GM12875 (cell line): ENCODE results near the gene BCL2L2.

Experiments
- H3K4me3 ChIP-seq: one replicate; pipeline ENCODE4 v1.5.1; 2011; ENCODE audit warnings: low read depth, low read length, control low read depth
- CTCF ChIP-seq: IDR thresholded peaks from 2 replicates; pipeline ENCODE4 v1.5.1; 2011; ENCODE audit warnings: low read depth, mild to moderate bottlenecking, control low read depth, inconsistent platforms, low read length, moderate library complexity, borderline replicate concordance; ENCODE audit not compliant: insufficient read depth

Gene BCL2L2

GRCh38 chr14:23349156-23349845, 42.7 kb downstream of the BCL2L2 start:
- H3K4me3 ChIP-seq = no peak overlapping the region
- TF ChIP-seq CTCF = no peak

GRCh38 chr14:23351681-23352505, 45.3 kb downstream of the BCL2L2 start:
- TF ChIP-seq CTCF = no peak
- no peak overlapping the region for H3K4me3 ChIP-seq

DNA sequence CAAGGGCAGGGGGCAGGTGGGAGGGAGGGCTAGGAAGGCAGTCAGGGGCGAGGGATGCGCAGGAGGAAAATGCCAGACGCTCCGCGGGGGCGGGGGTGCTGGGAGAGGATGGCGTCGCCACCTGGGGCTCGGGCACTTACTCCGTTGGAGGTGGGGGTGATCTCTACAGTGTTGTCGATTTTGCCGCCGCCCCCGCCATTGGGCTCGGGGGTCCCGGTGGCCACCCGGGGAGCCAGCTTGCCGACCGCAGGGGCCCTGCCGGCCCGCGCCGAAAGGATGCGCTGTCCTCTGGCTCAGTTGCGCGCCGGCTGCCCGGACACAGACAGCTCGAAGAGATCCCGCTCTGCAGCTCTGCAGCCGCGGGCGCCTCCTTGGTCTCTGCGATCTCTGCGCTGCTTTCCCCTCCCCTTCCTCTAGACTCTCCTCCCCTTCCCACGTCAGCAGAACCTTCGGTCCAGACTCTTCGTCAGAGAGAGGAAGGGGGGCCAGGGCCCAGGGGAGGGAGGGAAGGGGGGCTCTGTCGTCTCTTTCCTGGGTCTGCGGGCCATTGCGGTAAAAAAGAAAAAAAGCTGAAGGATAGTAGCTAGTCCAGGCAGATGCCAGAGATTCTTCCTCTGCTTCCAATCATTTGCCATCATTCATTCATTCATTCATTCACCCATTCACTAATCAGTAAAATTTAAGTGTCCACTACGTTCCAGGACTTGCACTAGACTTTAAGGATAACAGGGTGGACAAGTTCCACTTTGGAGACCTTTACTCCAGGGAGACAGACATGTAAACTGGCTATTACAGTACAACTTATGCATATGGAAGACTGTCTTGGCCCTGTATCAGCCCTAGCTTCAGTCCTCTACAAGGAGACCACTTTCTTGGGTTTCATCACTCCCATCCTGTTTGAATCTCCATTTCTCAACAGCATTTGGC, 46.1 kb downstream of the BCL2L2 start, which contains the start of gene SLC22A17:
SLC22A17 (minus strand) TSS at position 382 of the 927 bp plus-strand sequence.
- no peak for TF ChIP-seq CTCF
- no peak within 1 kb of the TSS for H3K4me3 ChIP-seq

GRCh38 chr14:23353433-23353780, 46.8 kb downstream of the BCL2L2 start:
- no peak overlapping the region for H3K4me3 ChIP-seq
- TF ChIP-seq CTCF = no peak

- TF ChIP-seq CTCF = no peak
- no peak overlapping the region for H3K4me3 ChIP-seq
These were observed 48.4 kb downstream of the BCL2L2 start for GRCh38 chr14:23354990-23355389.

DNA sequence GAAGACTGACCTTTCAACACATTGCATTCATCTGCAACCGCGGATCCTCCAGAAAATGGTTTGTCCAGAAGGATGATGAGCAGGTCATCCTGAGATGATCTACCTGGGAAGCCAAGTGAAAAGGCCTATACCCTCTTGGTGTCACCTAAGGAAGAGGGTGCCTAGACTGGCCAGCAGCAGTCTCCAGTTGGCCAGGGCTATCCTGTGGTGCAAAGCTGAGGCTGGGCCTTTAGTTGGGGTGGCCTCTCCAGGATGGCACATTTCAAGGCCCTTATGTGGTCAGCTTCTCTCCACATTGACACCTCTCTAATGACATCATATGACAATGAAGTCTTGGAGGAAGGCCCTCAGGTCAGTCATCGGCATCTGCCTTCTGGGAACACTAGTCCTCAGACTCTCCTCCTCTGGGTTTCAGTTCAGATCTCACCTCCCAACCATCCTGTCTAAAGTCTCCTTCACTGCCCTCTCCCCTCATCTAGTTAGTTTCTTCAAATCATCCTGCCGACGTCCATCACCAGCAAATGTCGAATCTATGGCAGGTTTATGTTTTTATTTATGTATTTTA, 49.3 kb downstream of the BCL2L2 start:
- no peak overlapping the region for H3K4me3 ChIP-seq
- TF ChIP-seq CTCF = no peak
